Adipose tissue (tissue), 3 donors: Measurements from ENCODE around the gene KCNH1. TPM values are rescaled to one million over a fixed set of nuclear protein-coding genes. Genes with fewer than 3 reads are reported as not detected.

Source experiments
- H3K27ac ChIP-seq: one replicate; pipeline ENCODE4 v1.5.1; 2013; ENCODE audit warnings: low read depth, low read length
- WGBS, 3 donors: extraction: QIAGEN DNeasy Blood & Tissue Kit; methylation state at CpG; one replicate each; pipeline ENCODE4 v1.1.7; 2013; 5-methylcytosine and 5-hydroxymethylcytosine counted together
- polyA plus RNA-seq, 3 donors: library from polyadenylated mRNA; stranded (reverse); fragments of 200-250 nt; gene quantifications; one replicate each; pipeline ENCODE4 v1.2.3, GENCODE V29; 2013
- donor health status: healthy with polysubstance abuse.
- donor health status: Bipolar disorder and iron deficiency.
- donor health status: healthy.

KCNH1 gene
- polyA plus RNA-seq, 3 donors: 0.08 to 0.15 TPM; not detected in 1

DNA sequence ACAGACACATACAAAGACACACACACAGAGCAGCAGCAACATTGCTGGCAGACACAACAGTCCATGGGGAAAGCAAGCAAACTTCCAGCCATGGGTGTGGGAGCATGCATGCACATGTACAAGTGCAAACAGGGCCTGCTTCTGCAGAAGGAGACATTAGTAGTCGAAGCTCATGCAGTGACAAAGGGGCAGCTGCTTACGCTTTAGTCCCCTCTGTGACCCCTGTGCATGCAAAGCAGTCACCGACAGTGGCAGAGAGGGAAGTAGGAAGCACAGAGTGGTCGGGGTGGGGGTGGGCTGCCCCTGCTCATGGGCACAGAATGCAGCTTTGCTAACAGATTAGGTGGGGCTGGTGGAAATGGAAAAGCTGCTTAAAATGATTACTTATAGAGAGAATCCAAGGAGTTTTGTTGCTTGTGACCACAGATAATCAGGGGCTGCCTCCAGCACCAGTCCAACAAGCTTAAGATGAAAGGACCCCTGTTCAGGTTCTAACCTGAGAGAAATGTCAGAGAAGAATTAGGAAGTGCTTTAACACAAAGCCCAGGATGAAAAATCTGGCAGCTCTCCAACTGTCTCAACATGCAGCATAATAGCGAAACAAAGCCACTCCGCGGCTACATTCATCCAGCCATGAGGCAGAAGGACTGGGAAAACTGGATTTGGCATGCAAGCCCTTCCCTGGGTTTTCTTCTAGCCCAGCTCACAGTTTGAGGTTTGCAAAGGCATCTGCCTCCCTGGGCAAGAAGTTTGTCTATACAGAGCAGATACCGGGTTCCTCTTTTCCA lies 378.9 kb downstream of the KCNH1 start:
- WGBS, 3 donors: 31 to 44% (median 39%) methylated on average over 8 of the region's 8 CpGs
- no peak overlapping the region for H3K27ac ChIP-seq

DNA sequence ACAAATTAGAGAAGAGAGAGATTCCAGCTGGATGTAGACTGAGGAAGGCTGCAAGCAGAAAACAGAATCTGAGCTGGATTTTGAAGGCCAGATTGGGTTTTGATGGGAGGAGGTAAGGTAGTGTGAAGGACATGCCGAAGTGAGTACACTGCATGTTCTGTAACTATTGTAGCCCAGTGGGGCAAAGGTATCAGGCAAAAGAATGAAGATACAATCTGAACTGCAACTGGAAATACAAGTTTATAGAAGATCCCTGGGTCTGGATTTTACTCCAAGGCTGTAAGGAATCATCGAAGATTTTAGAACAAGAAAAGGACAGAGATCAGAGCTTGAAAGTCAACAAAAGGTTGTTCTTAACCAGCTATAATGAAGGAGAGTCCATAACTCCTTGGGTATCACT lies 382.0 kb downstream of the KCNH1 start:
- H3K27ac ChIP-seq: no peak overlapping the region
- 79 to 87% (median 79%) methylated on average over 2 of the region's 2 CpGs for WGBS, 3 donors

DNA sequence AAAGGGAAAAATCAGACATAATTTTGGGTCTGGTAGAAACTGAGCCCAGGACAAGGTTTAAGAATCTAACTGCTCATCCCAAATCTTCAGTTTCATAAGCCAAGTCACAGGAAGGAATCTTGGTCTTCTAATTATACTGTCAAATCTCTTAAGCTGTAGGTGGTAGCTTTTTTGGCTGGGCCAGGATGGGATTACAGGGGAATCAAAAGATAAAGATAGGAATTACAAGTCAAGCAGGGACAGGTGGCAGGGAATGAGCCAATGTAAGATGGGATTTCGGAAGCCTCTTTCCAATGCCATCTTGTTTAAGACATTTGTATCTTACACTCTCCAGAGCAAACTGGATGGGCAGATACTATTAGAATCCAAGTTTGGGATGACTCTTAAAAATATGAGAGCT lies 383.5 kb downstream of the KCNH1 start:
- H3K27ac ChIP-seq: no peak overlapping the region
- 81 to 93% (median 89%) methylated on average over 1 of the region's 1 CpG for whole genome bisulfite sequencing, 3 donors

DNA sequence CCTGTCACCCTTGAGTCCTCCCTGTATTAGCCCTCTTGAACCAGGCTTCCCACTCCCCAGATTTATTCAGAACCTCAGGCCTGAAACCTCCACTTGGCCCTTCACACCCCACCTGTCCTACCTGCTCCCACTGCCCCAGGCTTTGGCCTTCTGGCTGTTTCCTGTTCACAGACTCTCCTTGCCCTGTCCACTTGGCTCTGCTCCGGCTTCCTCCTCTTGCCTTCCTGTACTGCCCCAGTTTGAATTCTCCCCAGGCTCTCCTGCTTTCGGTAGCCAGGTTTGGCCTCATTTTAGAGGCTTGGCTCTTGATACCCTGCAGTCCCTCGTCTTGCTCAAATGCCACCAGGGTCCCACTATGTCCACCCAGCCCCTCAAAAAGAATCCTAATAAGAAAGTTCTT lies 385.2 kb downstream of the KCNH1 start:
- no peak overlapping the region for H3K27ac ChIP-seq
- 69 to 79% (median 71%) methylated on average over 3 of the region's 3 CpGs for WGBS, 3 donors

DNA sequence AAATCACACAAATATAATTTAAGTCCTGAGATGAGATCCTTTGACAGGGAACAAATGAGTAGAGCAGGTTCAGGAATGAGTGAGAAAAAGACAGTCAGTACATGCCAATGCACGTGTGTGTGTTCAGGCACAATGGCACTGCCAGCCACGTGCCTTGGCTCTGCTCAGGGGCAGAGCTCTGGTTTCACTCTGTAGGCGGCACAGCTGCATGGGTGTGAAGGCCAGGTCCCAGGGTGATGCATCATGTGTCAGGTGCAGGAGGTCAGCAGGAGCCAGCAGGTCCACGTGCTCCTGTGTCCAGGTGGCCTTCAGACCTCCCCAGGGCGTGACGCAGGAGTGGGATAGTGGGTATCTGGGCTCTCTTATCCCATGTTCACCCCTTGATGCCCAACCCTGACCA lies 386.1 kb downstream of the KCNH1 start:
- 75 to 84% (median 77%) methylated on average over 6 of the region's 6 CpGs for WGBS, 3 donors

DNA sequence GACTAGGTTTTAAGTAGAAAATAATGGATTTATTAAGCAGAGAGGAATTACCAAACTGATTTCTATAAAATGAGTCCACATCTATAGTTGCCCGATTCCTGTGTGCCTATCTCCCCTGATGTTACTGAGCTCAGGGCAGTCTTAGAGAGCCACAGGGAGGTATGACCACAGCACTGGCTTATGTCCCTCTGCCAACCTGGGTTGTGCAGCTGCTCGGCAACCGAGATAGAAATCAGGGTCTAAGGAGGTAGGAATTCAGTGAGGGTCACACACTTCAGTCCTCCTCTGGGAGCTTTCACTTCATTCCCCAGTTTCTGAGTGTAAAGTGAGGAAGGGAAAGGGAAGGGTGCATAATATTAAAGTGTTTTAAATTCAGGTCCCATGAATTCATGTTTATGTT lies 386.8 kb downstream of the KCNH1 start:
- H3K27ac ChIP-seq: no peak overlapping the region
- WGBS, 3 donors: 57 to 81% (median 76%) methylated on average over 3 of the region's 3 CpGs

More for the DNA sequence above, 386.1 kb downstream of the KCNH1 start:
- no peak overlapping the region for H3K27ac ChIP-seq

DNA sequence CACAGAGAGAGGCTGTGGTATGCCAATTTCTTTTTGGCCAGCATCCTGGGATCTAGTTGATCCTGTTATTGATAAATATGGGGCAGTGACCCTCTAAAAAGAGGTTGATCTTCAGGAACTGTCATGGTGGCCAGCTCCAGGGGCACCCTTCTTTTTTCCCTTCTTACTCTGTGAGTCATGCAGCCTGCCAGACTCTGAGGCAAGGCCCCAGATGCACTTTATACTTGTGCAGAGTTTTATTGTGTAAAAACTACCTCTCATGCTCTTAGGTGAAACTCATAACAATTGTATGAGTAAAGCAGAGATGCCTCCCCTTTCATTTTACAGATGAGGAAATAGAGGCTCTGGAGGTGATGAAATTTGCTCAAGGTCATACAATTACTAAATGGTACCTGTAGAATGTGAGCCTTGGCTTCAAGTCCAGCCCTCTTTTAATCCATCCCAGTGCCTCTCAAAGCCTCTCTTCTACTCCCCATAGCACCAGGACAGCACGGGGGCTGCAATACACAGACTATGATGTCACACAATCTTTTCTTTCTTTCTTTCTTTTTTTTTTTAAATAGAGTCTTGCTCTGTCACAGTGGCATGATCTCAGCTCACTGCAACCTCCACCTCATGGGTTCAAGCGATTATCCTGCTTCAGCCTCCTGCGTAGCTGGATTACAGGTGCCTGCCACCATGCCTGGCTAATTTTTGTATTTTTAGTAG lies 387.8 kb downstream of the KCNH1 start:
- WGBS, 3 donors: 65 to 90% (median 82%) methylated on average over 3 of the region's 3 CpGs

DNA sequence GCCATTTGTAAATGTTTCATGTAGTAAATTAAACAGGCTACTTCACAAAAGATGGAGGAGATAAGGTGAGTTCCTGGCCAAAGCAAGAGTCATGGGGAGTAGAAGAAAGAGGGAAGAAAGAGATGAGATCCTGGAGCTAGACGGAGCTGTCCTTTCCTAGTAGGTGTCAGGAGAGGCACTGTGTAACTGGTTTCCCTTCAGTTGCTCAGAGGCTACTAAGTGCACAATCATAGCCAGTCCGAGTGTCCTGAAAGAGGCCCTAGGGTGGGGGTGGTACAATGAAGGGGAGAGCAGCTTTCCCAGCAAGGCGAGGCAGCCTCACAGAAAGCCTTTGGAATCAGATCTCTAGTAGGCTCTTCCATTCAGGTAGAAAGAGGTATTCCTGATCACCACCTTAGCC lies 390.9 kb downstream of the KCNH1 start:
- 68 to 79% (median 73%) methylated on average over 3 of the region's 3 CpGs for WGBS, 3 donors
- H3K27ac ChIP-seq: no peak overlapping the region

More for the DNA sequence above, 387.8 kb downstream of the KCNH1 start:
- H3K27ac ChIP-seq: no peak overlapping the region

DNA sequence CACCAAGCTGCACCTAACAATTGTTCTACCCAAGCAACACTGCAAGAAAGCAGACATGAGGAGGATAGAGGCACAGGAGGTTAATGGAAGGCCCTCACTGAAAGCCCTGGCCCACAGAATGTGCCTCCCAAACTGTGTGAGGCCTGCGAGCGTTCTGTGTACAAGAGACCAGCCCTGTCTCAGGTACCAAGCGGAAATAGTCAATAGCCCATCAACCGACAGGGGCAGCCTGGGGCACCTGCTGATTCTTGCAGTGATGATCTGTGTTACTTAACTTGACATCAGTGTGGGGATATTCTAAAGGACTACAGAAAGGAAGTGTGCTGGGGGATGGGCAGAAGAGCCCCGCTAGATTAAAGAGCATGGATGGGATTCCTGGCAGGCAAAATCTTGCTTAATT lies 392.4 kb downstream of the KCNH1 start:
- no peak overlapping the region for H3K27ac ChIP-seq
- WGBS, 3 donors: 78 to 88% (median 84%) methylated on average over 5 of the region's 5 CpGs

DNA sequence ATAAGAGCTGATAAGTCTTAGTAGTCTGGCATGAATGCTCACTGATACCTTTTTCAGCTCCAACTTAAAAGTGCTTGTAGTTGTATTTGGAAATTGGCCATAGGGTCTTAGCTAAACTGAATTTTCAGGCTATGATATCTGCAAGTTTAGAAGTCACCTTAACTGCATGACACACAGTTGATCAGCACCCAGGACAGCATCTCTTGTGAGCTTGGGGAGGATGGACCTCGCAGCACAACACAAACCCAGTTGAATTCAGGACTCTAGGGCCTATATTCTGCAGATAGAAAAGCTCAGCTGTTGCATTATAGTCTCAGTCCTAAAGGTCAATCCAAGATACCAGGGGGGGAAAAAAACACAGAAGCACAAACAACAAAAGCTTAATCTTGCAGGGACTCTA lies 394.3 kb downstream of the KCNH1 start:
- no peak overlapping the region for H3K27ac ChIP-seq
- WGBS, 3 donors: 44 to 54% (median 48%) methylated on average over 1 of the region's 1 CpG

DNA sequence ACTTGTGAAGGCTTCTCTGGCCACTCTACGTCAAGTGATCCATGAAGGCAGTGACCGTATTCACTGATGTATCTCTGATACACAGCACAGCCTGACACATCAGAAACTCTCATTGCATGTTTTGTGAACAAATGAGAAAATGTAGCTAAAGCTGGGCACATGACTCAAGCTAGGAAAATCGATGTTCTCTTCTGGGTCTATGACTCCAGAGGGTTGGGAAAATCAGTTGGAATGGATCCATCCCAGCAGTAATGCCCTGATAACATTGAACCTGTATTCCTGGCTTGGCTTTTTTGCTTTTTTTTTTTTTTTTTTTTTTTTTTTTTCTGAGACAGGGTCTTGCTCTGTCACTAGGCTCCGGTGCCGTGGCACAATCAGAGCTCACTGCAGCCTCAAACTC lies 395.7 kb downstream of the KCNH1 start:
- WGBS, 3 donors: 85 to 89% (median 86%) methylated on average over 5 of the region's 5 CpGs
- no peak overlapping the region for H3K27ac ChIP-seq

DNA sequence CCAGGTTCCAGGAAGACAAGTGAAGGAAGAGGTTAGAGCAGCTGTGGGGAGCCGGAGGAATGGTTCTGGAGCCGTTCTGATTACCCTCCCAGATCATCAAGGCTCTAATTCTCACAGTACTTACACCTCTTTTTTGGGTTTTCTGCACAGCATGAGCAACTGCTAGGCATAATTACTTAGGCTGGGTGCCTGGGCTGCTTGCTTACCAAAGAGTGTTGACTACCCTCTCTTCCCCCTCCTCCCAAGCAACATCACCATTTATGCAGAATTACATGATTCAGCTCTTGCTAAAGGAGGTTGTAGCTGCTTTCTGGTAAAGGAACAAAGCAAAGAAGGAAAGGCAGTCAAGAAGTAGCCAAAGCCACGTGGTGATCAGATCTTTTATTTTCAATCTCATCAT lies 397.2 kb downstream of the KCNH1 start:
- 42 to 54% (median 43%) methylated on average over 3 of the region's 3 CpGs for WGBS, 3 donors
- no peak overlapping the region for H3K27ac ChIP-seq

DNA sequence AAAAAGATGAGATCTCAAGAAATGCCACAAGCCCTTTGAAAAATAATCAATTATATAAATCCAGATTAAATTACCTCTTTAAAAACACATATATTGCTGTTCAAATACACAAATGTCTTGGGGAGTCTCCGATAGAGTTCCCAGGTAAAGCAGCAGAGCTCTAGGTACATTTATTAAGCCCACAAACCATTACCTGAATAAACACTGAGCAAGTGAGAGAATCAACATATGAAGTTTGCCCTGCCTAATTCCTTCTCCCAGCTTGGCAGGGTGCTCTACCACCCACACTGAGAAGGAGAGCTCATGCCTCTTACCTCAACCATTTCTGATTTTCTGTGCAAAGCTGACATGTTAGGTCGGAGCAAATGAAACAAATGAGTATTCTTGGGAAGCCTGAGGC lies 402.4 kb downstream of the KCNH1 start:
- 64 to 91% (median 90%) methylated on average over 2 of the region's 2 CpGs for WGBS, 3 donors

DNA sequence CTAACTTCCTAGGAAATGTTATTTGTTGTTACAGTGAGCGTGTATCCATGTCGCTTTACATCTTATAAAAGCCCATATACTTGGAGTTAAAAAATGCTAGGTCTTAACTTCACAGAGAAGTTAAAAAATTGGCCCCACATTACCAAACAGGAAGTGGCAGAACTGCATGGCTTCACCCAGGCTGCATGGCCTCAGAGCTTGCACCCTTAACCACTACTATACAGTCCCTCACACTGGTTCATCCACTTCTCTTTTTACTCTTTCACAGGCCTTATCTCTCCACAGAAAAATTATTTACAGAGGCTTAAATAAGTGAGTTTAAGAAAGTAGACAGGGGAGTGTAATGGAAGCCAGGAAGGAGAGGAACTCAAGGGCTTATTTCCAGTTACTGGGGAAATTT lies 402.8 kb downstream of the KCNH1 start:
- no peak overlapping the region for H3K27ac ChIP-seq
- 90 to 94% (median 91%) methylated on average over 2 of the region's 2 CpGs for WGBS, 3 donors

More for the DNA sequence above, 402.4 kb downstream of the KCNH1 start:
- no peak overlapping the region for H3K27ac ChIP-seq

DNA sequence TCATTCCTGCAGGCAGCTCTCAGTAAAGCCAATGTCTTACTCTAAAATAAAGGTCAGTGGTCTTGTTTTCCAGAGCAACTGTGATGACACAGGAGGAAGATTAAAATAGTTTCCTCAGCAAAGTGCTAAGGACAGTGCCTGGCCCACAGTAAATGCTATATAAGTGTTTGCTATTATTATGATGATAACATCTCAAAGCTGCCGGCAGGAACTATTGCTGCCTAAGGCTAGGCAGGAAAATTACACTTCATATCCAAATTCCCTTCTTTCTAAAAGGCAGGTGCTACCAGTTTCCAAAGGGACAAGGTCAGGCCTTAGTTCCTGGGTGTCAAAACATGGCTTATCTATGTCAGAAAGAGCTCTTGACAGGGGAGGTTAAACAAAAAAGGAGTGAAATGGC lies 403.9 kb downstream of the KCNH1 start:
- no peak overlapping the region for H3K27ac ChIP-seq
- 40 to 67% (median 51%) methylated on average over 1 of the region's 1 CpG for WGBS, 3 donors

DNA sequence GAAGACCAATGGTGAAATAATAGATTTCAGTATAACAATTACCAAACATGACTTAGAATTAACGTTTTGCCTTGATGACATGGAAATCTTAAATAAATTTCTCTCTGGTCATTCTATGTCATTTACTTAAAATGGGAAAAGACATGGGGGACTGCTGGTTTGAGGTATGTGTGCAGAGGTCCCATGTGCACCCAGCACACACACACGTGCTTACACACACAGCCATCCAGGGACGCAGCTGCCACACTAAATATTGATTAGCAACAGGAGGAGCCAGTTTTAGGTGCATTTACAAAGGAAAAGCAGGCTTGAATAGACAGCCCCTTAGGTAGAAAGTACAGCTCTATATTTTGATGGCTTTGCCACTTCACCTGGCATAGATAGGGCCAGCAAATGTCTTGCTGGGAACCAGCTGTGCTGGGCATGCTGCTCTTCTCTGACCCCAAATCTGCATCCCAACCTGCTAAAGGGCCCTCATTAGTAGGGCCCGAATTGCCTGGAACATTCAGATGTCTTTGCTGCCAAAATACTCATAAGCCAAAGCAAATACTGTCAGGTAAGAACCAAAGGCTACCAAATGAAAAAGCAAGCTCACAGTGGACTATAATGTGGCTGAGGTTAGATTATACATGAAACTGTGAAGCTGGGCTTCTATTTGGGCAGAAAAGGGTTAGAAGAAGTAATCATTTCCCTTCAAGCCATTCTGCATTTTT lies 405.4 kb downstream of the KCNH1 start:
- no peak overlapping the region for H3K27ac ChIP-seq
- WGBS, 3 donors: 40 to 78% (median 75%) methylated on average over 4 of the region's 4 CpGs

DNA sequence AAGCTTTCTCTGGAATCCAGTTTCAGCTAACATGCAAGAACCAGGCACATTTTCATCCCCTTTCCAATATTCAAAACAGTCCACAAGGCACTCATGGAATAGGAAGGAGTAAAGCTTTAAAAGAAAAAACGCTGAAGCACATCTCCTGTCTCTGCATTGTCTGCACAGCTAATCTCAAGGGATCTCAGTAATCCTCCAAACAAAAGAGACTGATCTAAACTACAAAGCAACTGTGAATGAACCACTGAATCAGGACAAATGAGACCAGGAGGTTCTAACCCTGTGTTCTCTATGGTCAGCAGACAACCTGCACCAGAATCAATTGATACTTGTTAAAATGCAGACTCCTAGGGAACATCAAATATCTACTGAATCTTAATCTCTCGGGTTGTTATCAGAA lies 406.2 kb downstream of the KCNH1 start:
- 37 to 61% (median 39%) methylated on average over 2 of the region's 2 CpGs for WGBS, 3 donors
- no peak overlapping the region for H3K27ac ChIP-seq

DNA sequence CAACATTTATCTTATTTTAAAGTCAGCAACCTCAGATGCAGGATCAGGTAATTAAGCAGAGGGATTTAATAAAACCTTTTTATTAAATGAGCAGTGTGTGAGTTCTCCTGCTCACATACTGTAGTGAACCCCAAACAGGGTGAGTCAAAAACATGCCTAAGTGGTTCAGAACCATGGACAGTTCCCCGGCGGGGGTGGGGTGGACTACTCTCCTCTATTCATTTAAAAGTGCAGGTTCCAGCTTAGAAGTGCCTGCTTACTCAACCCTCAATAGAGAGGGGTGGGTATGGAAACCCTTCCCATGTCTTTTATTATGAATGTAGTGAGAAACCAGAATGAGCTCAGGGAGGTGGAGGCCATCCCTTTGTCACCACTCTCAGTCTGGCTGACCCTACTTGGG lies 407.3 kb downstream of the KCNH1 start:
- 4 to 9% (median 5%) methylated on average over 2 of the region's 2 CpGs for WGBS, 3 donors
- H3K27ac ChIP-seq: no peak overlapping the region

DNA sequence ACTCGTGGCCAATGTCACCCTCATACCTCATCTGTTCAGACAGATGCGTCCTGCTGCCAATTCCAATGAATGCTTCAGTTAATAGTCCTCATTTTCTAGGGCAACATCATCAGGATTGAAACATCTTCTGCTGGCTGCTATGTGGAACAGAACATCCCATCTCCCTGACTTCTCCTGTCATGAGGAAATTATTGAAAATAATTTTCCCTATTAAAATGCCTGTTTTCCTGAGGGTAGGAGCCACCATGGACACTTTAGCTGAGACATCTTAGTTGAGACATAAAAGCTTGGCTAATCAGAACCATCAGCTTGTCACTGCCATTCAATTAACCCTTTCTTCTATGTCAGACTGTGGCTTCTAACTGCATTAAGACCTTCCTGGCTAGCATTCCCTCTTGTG lies 409.2 kb downstream of the KCNH1 start:
- H3K27ac ChIP-seq: no peak overlapping the region
- 75 to 78% (median 78%) methylated on average over 2 of the region's 2 CpGs for WGBS, 3 donors
